Measurements from ENCODE around the gene SEMA4B. TPM values are rescaled to one million over a fixed set of nuclear protein-coding genes. Genes with fewer than 3 reads are reported as not detected.

The SEMA4B gene
- total and polyA plus RNA-seq, 2 of the 8 experiments (the other 6 are each of a cell fraction or from before 2014, with no cell fraction given), result 42.7 to 43.0 TPM

DNA sequence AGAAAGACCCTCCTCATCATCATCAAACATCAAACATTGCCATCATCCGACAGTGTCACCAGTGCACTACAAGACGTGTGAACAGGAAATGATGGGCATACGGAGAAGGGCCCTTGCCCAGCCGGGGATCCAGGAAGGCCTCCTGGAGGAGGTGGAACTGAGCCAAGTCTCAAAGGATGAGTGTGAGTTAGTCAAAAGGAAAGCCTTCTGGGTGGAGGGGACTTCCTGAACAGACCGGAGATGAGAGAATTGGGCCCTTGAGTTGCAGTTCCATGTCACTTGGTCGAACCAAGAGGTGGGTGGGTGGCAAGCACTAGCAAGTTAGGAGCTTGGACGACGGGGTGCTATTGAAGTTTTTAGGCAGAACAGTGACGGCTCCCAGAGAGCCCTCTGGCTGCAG, 8.5 kb downstream of the SEMA4B start:
- peaks cover 0 to 3% (median under 1%) of the 10 kb centered on the region in 4 experiments; a peak in 2 of 8 replicates for H3K36me3 ChIP-seq (ENCODE audit: control insufficient read depth in 2 of 4, insufficient read depth in 4 of 4, low read length in 3 of 4)
- TF ChIP-seq KDM1A (IDR thresholded peaks at IDR 0.05; ENCODE audit: borderline replicate concordance, low read length) (no peak), SRF (IDR thresholded peaks at IDR 0.05; ENCODE audit: low read depth, low read length) (no peak), FOSL1 (IDR thresholded peaks at IDR 0.05; ENCODE audit: insufficient read depth, low read depth, low read length) (no peak), JUN (IDR thresholded peaks at IDR 0.05; ENCODE audit: low read depth, low read length) (no peak), SIX5 (IDR thresholded peaks at IDR 0.05; ENCODE audit: low read depth, low read length) (no peak), CTBP2 (IDR thresholded peaks at IDR 0.05; ENCODE audit: borderline replicate concordance, insufficient read depth, insufficient read length, low read length) (no peak), TAF7 (optimal IDR thresholded peaks at IDR 0.05; ENCODE audit: borderline replicate concordance, low read depth, low read length) (no peak)
- TF ChIP-seq, protein P1, sequence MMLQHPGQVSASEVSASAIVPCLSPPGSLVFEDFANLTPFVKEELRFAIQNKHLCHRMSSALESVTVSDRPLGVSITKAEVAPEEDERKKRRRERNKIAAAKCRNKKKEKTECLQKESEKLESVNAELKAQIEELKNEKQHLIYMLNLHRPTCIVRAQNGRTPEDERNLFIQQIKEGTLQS (IDR thresholded peaks at IDR 0.05; ENCODE audit: insufficient read depth, low read depth, low read length), result no peak
- TF ChIP-seq, protein P2, sequence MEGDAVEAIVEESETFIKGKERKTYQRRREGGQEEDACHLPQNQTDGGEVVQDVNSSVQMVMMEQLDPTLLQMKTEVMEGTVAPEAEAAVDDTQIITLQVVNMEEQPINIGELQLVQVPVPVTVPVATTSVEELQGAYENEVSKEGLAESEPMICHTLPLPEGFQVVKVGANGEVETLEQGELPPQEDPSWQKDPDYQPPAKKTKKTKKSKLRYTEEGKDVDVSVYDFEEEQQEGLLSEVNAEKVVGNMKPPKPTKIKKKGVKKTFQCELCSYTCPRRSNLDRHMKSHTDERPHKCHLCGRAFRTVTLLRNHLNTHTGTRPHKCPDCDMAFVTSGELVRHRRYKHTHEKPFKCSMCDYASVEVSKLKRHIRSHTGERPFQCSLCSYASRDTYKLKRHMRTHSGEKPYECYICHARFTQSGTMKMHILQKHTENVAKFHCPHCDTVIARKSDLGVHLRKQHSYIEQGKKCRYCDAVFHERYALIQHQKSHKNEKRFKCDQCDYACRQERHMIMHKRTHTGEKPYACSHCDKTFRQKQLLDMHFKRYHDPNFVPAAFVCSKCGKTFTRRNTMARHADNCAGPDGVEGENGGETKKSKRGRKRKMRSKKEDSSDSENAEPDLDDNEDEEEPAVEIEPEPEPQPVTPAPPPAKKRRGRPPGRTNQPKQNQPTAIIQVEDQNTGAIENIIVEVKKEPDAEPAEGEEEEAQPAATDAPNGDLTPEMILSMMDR (IDR thresholded peaks at IDR 0.05; ENCODE audit: control extremely low read depth in 1 of 3, insufficient read depth in 1 of 3, low read depth in 1 of 3, low read length in 3 of 3), result no peak
- TF ChIP-seq, protein P3, sequence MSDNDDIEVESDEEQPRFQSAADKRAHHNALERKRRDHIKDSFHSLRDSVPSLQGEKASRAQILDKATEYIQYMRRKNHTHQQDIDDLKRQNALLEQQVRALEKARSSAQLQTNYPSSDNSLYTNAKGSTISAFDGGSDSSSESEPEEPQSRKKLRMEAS (IDR thresholded peaks at IDR 0.05), result no peak

More for the DNA sequence above, 8.5 kb downstream of the SEMA4B start:
- H4K5ac ChIP-seq (ENCODE audit: insufficient read length, low read depth, low read length), result no peak overlapping the region
- H3K79me2 ChIP-seq (ENCODE audit: control insufficient read depth in 1 of 2, insufficient read depth in 2 of 2, low read length in 2 of 2), result peaks cover 0 to 45% of the 10 kb centered on the region in 2 experiments; a peak in 3 of 4 replicates
- 82% methylated on average over 9 of the region's 9 CpGs; no CpG with 5 or more reads in 1 of the 2 experiments for WGBS, 2 experiments (ENCODE audit: extremely low coverage in 1 of 2, insufficient coverage in 1 of 2, insufficient read length in 1 of 2, insufficient replicate concordance in 2 of 2, low coverage in 1 of 2, low lambda C conversion rate in 2 of 2, missing lambda C conversion rate in 1 of 2)
- no peaks in the 10 kb centered on the region for H3K9me3 ChIP-seq (ENCODE audit: insufficient read depth in 2 of 2, low read depth in 1 of 2, low read length in 1 of 2)
- no peak overlapping the region for H2BK15ac ChIP-seq (ENCODE audit: low read length)
- H2BK5ac ChIP-seq (ENCODE audit: low read depth, low read length), result no peak overlapping the region; the same call in 1 of the 2 replicates
- H2AK5ac ChIP-seq (ENCODE audit: low read depth, low read length), result no peak overlapping the region
- no peak overlapping the region for H4K8ac ChIP-seq (ENCODE audit: extremely low read depth, insufficient read depth, low read length)
- no peak overlapping the region for H2BK20ac ChIP-seq (ENCODE audit: low read length)
- DNase-seq (ENCODE audit: low read depth in 1 of 2, low spot score in 2 of 2), result no peak
- POLR2A ChIA-PET (ENCODE audit: partially characterized antibody), result interaction anchor here (0.7 kb wide), 1 partner anchor 47 kb away, joined by 3 read pairs; no protein-coding TSS in a partner anchor
- H3K79me1 ChIP-seq (ENCODE audit: low read depth, low read length), result peaks cover 12% of the 10 kb centered on the region; the same call in 1 of the 2 replicates
- CTCF ChIA-PET (ENCODE audit: partially characterized antibody), result interaction anchor here (12.6 kb wide), 1 partner anchor 8 kb away, joined by 182 read pairs; no protein-coding TSS in a partner anchor
- no peak overlapping the region for H3K4me3 ChIP-seq (ENCODE audit: extremely low read depth in 1 of 4, insufficient read depth in 2 of 4, low read depth in 3 of 4, low read length in 4 of 4)
- peaks cover 0 to 3% (median under 1%) of the 10 kb centered on the region in 4 experiments; a peak in 3 of 7 replicates for H3K4me1 ChIP-seq (replicated peaks in 1 of 4; ENCODE audit: control insufficient read depth in 3 of 4, insufficient read depth in 4 of 4, low read length in 3 of 4)
- peaks cover 7 to 17% of the 10 kb centered on the region in 2 experiments for H4K20me1 ChIP-seq (replicated peaks in 1 of 2; ENCODE audit: control insufficient read depth in 1 of 2, insufficient read depth in 2 of 2, low read length in 2 of 2)
- no peak overlapping the region for H3K4me2 ChIP-seq (ENCODE audit: insufficient read depth in 1 of 2, low read depth in 2 of 2, low read length in 2 of 2)
- no peak overlapping the region for H4K91ac ChIP-seq (replicated peaks; ENCODE audit: insufficient read length, low read length)
- no peak overlapping the region for H3K9ac ChIP-seq (replicated peaks in 1 of 4; ENCODE audit: extremely low read depth in 1 of 4, low read depth in 3 of 4, low read length in 3 of 4)
- H3K14ac ChIP-seq (ENCODE audit: insufficient read length), result no peak overlapping the region
- H3K23ac ChIP-seq (ENCODE audit: insufficient read length), result no peak overlapping the region
- no peak overlapping the region for H3K56ac ChIP-seq (replicated peaks; ENCODE audit: insufficient read length, low read depth, low read length)
- FAIRE-seq, result no peak
- H3K18ac ChIP-seq (ENCODE audit: extremely low read depth, low read length), result no peak overlapping the region
- H2AFZ ChIP-seq (ENCODE audit: low read length), result no peak overlapping the region
- no peak overlapping the region for H3K4ac ChIP-seq (replicated peaks; ENCODE audit: insufficient read length, low read depth, low read length)
- H3K23me2 ChIP-seq (ENCODE audit: low read depth, low read length), result no peaks in the 10 kb centered on the region; the same call in 1 of the 2 replicates
- H2BK12ac ChIP-seq (ENCODE audit: low read depth, low read length), result no peak overlapping the region
- no peak overlapping the region for H2BK120ac ChIP-seq (replicated peaks; ENCODE audit: low read depth, low read length)
- H3K27ac ChIP-seq (ENCODE audit: low read depth, low read length), result no peak overlapping the region
- no peaks in the 10 kb centered on the region for H3K27me3 ChIP-seq (replicated peaks in 1 of 4; ENCODE audit: control insufficient read depth in 3 of 4, extremely low read depth in 1 of 4, insufficient read depth in 3 of 4, low read length in 3 of 4)
